Mesenteric fat pad (tissue), 1 donor: ENCODE results near the gene GBX1. TPM values are rescaled to one million over a fixed set of nuclear protein-coding genes. Genes with fewer than 3 reads are reported as not detected.

ENCODE experiments used
- DNase-seq: peaks from one replicate; pipeline ENCODE4 v3.0.0-alpha.2; 2020; ENCODE audit warnings: low spot score
- total RNA-seq: library from RNA; stranded (reverse); fragmentation: NEBNext Ultra II Directional; extraction: Animal tissue kit (Norgen Biotek cat#: 25700); gene quantifications from one replicate; pipeline ENCODE4 v1.2.1, GENCODE V29; 2021
- donor health status: DM: yes; HTN: yes; CAD: no.

Gene GBX1
- total RNA-seq, 1 donor from 2014 or later = not detected

GRCh38 chr7:151129117-151129959 is 38.2 kb downstream of the GBX1 start:
- DNase-seq = no peak

- no peak for DNase-seq
These were observed 38.8 kb downstream of the GBX1 start for GRCh38 chr7:151128716-151129115.

GRCh38 chr7:151128144-151128543 is 39.4 kb downstream of the GBX1 start:
- no peak for DNase-seq

GRCh38 chr7:151126491-151127137 is 40.9 kb downstream of the GBX1 start:
- DNase-seq = no peak

GRCh38 chr7:151125846-151126481 is 41.5 kb downstream of the GBX1 start:
- no peak for DNase-seq

- no peak for DNase-seq
These were observed 42.0 kb downstream of the GBX1 start for GRCh38 chr7:151125470-151125845.

- DNase-seq = no peak
These were observed 42.5 kb downstream of the GBX1 start for GRCh38 chr7:151124899-151125399.

- no peak for DNase-seq
These were observed 43.0 kb downstream of the GBX1 start for GRCh38 chr7:151124481-151124880.

GRCh38 chr7:151123822-151124464 is 43.6 kb downstream of the GBX1 start:
- no peak for DNase-seq

- no peak for DNase-seq
These were observed 44.2 kb downstream of the GBX1 start for GRCh38 chr7:151123158-151123821.

GRCh38 chr7:151122796-151123157 is 44.7 kb downstream of the GBX1 start:
- no peak for DNase-seq

GRCh38 chr7:151122276-151122675 is 45.2 kb downstream of the GBX1 start:
- no peak for DNase-seq

GRCh38 chr7:151121380-151122170 is 45.9 kb downstream of the GBX1 start:
- DNase-seq = no peak

- DNase-seq = no peak
These were observed 46.6 kb downstream of the GBX1 start for GRCh38 chr7:151120896-151121295.

- no peak for DNase-seq
These were observed 47.6 kb downstream of the GBX1 start for GRCh38 chr7:151119902-151120301.

- no peak for DNase-seq
These were observed 48.5 kb downstream of the GBX1 start for GRCh38 chr7:151119055-151119415.

GRCh38 chr7:151118108-151119054 is 49.1 kb downstream of the GBX1 start:
- no peak for DNase-seq

- DNase-seq = no peak
These were observed 49.9 kb downstream of the GBX1 start for GRCh38 chr7:151117565-151117964.
